Measurements from ENCODE around the gene ZFHX2.
"Not testable (repeated sequence)": the region's sequence is repeated elsewhere in the genome, so short reads cannot be mapped to it uniquely, and the experiment has no call there.

Gene ZFHX2

DNA sequence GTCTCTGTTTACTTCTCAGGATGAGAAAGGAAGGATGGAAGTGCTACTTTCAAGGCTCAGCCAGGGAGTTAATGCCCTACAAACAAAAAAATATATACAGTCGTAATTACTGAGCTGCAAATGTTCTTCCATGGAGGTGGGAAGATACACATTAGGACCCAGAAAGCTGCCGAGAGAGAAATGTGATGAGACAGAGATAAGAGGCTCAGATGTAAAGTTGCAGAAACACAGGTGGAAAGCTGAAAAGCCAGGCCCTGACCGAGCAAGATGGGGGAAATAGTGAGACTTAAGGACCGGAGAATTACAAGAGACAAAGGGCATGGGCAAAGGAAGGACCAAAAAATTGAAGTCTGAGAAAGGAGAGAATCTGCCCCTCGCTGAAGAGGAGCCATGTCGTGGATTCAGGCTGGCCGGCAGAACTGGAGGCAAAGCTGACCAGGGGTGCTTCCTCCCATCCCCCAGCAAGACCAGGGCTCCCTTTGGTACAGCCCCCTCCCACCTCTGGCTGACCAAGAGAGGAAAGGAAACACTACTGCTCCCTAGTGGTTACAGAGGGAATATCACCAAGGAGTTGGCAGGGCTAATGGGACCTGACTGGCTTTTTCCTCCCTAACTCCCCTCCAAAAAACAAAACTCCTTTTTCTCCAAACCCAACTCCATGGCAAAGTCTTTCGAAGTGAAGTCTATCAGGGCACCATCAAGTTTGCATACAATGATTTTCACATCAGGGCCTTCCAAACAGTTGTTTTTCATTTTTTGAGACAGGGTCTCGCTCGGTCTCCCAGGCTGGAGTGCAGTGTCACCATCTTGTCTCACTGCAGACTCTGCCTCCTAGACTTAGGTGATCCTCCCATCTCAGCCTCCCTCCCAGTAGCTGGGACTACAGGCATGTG lies 12.1 kb downstream of the ZFHX2 start:
- peak; percentile 67 for DNase-seq (ENCODE audit: low spot score)

GRCh38 chr14:23538785-23539184 lies 12.8 kb downstream of the ZFHX2 start:
- DNase-seq (ENCODE audit: low spot score), result peak; percentile 37

DNA sequence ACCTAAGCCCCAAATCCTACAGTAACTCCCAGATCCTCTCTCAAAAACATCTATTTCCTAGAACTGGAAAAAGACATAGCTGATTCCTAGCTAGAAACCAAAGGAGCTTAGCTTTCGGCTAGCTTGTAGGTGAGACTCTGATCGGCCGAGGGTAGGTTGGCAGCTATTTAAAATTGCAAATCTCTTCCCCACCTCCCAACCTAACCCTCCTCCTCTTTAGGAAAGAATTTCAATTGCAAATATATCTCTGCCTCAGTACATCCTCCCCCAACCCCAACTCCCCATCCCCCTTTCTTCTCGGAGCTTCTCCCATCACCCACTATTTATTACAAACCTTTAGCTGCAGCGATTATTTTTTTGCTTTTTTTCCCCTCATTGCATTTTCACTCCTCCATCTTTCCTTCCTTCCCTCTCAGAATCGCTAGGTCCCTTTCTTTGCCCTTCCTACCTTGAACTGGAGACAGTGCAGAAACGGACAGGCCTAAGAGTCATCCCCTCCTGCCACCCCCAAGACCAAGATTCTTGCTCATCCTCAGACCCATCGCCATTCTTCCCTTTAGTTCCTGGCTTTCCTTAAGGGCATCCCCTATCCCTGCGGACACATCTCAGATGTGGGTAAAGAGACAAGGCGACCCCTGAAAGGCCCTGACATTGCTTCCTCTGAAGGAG lies 13.4 kb downstream of the ZFHX2 start:
- DNase-seq (ENCODE audit: low spot score), result no peak

- no peak for DNase-seq (ENCODE audit: low spot score)
These were observed 14.1 kb downstream of the ZFHX2 start for GRCh38 chr14:23537351-23538049.

DNA sequence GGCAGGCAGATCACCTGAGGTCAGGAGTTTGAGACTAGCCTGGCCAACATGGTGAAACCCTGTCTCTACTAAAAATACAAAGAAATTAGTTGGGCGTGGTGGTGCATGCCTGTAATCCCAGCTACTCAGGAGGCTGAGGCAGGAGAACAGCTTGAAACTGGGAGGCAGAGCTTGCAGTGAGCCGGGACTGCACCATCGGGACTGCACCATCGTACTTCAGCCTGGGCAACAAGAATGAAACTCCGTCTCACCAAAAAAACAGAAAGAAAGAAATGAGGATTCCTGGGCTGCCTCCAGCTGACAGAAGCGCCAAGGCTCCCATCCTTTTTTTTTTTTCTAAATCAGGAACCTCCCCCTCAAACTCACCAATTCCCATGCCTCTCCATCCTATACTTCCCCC lies 14.7 kb downstream of the ZFHX2 start:
- DNase-seq (ENCODE audit: low spot score), result not testable (repeated sequence)

DNA sequence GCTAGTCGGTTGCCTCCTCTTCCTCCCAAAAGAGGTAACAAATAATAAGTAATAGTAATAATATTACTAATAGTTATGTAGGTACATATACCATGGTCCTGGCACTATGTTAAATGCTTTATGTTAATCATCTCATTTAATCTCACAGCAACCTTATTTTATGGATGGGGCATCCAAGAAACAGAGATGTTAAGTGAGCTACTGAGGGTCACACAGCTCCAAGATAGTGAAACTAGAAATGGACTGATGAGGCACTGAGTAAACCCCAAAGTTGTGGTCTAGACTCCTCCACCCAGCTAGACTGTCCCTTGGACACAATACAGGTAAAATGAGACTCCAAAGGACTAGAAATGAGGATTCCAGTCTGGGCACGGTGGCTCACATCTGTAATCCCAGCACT lies 15.1 kb downstream of the ZFHX2 start:
- DNase-seq (ENCODE audit: low spot score), result no peak

- DNase-seq (ENCODE audit: low spot score), result no peak
These were observed 15.6 kb downstream of the ZFHX2 start for GRCh38 chr14:23535943-23536342.

GRCh38 chr14:23533652-23534435 lies 17.7 kb downstream of the ZFHX2 start:
- no peak for DNase-seq (ENCODE audit: low spot score)

- DNase-seq (ENCODE audit: low spot score), result no peak
These were observed 18.9 kb downstream of the ZFHX2 start for GRCh38 chr14:23532658-23533057.

GRCh38 chr14:23531391-23531790 lies 20.2 kb downstream of the ZFHX2 start:
- DNase-seq (ENCODE audit: low spot score), result no peak

DNA sequence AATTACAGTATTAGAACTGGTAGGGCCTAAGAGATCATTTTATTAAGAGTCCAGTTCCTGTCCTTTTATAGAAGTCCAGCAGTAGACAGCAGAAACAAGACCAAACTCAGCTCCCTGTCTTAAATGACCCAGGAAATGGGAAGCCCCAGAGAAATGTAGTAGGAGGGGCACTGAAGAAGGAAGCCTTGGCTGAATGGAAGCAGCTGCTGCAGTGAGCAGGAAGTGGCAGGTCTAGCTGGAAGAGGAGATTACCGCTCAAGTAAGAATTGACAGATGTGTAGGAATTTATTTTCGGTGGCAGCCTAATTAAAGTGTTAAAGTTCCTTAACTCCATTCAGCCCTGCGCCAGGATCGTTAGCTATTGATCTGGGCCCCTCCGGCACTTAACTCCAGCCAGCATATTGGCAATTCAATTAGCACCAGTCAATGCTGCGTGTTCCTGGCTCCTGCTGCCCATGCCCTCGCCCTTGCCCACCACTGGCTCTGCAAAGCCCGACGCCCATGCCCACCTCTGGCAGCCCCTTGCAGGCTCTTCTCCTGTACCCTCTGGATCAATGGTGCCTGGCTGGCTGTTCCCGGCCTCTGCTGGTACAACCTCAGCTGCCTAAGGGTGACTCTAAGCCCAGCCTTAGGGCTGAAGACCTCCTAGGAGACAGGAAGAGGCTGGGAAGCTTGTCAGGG lies 21.1 kb downstream of the ZFHX2 start:
- DNase-seq (ENCODE audit: low spot score), result no peak

DNA sequence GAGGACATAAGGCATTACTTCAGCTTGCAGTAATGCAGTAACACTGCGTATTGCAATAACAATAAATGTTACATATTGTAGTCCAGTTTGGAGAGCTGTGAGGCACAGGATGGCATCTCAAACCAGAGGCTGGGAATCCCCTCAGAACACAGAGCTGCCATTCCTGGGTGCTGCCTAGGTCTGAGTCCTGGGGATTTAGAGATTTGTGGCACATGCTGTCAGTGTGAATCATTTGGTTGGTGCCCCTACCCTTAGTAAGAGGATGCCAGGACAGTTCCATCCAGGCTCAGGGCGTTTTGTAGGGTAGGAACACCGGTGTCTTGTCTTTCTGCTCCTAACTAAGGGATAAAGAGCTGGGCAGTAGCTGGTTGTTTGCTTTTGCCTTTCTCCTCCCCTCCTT lies 22.5 kb downstream of the ZFHX2 start:
- DNase-seq (ENCODE audit: low spot score), result no peak

DNA sequence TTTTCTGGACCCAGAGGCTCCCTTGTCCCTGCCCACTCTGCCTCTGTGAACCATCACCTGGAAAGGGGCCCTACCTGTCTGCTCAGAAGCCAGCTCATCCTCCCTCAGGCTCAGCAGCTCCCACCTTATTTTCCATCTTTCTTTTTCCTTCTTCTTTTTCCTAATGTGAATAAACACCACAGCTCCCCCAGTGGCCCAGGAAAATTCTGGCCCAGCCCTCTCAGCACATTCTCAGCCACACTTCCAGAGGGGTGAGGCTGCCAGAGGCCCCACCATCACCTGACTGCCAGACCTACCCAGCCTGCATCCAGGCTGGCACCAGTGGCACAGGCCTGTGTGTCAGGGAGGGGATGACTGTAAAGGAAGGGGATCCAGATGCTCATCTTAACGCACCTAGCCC lies 23.0 kb downstream of the ZFHX2 start:
- DNase-seq (ENCODE audit: low spot score), result peak; percentile 32

GRCh38 chr14:23525611-23526010 lies 26.0 kb downstream of the ZFHX2 start:
- no peak for DNase-seq (ENCODE audit: low spot score)

DNA sequence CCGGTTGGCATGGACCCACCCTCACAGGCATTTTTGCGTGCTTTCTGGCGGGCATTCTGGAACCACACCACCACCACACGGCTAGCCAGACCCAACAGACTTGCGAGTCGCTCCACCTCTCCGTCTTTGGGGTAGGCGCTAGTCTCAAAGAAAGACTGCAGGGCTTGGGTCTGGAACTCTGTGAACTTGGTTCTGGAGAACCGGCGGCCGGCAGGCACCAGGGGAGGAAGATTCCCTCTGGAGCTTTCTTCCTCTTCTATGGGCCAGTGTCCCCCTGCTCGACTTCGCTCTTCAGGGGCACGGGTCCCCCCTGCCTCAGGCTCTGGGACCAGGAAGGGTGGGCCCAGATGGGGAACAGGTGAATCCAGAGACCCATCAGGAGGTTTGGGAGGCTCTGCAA lies 26.6 kb downstream of the ZFHX2 start:
- DNase-seq (ENCODE audit: low spot score), result no peak

GRCh38 chr14:23523229-23524016 lies 28.1 kb downstream of the ZFHX2 start:
- no peak for DNase-seq (ENCODE audit: low spot score)

DNA sequence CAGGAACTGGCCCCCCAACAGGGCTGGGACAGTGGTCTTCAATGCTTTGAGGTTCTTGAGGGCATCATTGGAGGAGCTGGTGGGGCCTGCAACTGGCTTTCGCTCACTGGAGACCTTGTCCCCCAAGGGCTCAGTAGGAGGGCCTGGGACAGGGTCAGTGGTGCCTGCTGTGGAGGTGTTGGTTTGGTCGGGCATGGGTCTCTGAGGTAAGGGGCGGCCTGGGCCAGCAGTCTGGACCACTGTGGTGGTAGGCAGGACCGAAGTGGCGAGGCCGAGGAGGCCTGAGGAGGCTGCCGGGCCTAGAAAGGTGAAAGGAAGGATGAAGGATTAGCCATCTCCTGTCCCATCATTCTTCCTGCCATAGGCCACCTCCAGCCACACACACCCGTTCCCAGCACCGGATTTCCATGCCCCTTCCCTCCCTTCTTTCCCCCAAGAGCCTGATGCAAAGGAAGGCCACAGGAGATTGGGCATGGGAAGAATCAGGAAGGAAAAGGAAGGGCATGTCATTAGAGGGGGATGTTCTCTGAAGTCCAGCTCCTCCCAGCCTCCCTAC lies 28.8 kb downstream of the ZFHX2 start:
- no peak for DNase-seq (ENCODE audit: low spot score)

GRCh38 chr14:23521785-23522640 lies 29.6 kb downstream of the ZFHX2 start:
- no peak for DNase-seq (ENCODE audit: low spot score)

- no peak for DNase-seq (ENCODE audit: low spot score)
These were observed 30.5 kb downstream of the ZFHX2 start for GRCh38 chr14:23520899-23521533.

Data from hepatic stellate cell (primary cell).